HepG2 (cell line): ENCODE data around the gene SNX22. TPM values are rescaled to one million over a fixed set of nuclear protein-coding genes. Genes with fewer than 3 reads are reported as not detected.

ENCODE experiments used
- AGO1 ChIP-seq: fragments of 200-400 bp; formaldehyde crosslinking; IDR thresholded peaks from 2 replicates; pipeline ENCODE4 v1.6.1; 2017; ENCODE audit warnings: mild to moderate bottlenecking, low read depth, low read length, moderate library complexity; ENCODE audit not compliant: poor library complexity, severe bottlenecking
- CSRNP2 ChIP-seq: sonication (generic); formaldehyde crosslinking; conservative IDR thresholded peaks from 2 replicates; pipeline ENCODE4 v1.8.0; 2022; ENCODE audit warnings: low read depth, missing genetic modification reagents
- FOXO4 ChIP-seq: sonication (generic); formaldehyde crosslinking; conservative IDR thresholded peaks from 2 replicates; pipeline ENCODE4 v1.8.1; 2023; ENCODE audit warnings: missing genetic modification reagents
- HOXA7 ChIP-seq: sonication (generic); formaldehyde crosslinking; IDR thresholded peaks from 2 replicates; pipeline ENCODE4 v1.8.1; 2022; ENCODE audit warnings: mild to moderate bottlenecking, missing genetic modification reagents, moderate library complexity
- HOXD1 ChIP-seq: sonication (generic); formaldehyde crosslinking; IDR thresholded peaks from 2 replicates; pipeline ENCODE4 v1.5.0; 2020; ENCODE audit warnings: missing genetic modification reagents
- KDM5A ChIP-seq: fragments of 200-600 bp; sonication (generic); IDR thresholded peaks from 2 replicates; pipeline ENCODE4 v1.7.0; 2018; ENCODE audit warnings: antibody characterized with exemption, mild to moderate bottlenecking, low read length, borderline replicate concordance
- NRL ChIP-seq: sonication (generic); formaldehyde crosslinking; IDR thresholded peaks from 2 replicates; pipeline ENCODE4 v1.5.0; 2020; ENCODE audit warnings: missing genetic modification reagents, mild to moderate bottlenecking, moderate library complexity, borderline replicate concordance
- RARA ChIP-seq: IDR thresholded peaks from 2 replicates; pipeline ENCODE4 v1.6.1; 2016; ENCODE audit warnings: missing genetic modification reagents, missing compliant biosample characterization
- RBFOX2 ChIP-seq: fragments of 200-400 bp; formaldehyde crosslinking; IDR thresholded peaks from 2 replicates; pipeline ENCODE4 v1.6.1; 2017; ENCODE audit warnings: low read depth, mild to moderate bottlenecking, low read length
- ZBTB3 ChIP-seq: sonication (generic); formaldehyde crosslinking; IDR thresholded peaks from 2 replicates; pipeline ENCODE4 v1.4.0; 2020; ENCODE audit warnings: low read depth, mild to moderate bottlenecking, moderate library complexity, missing genetic modification reagents, borderline replicate concordance
- ZHX2 ChIP-seq, 2 experiments: sonication (generic) in 1 of 2; formaldehyde crosslinking in 1 of 2; IDR thresholded peaks; 2 replicates each; pipeline versions ENCODE4 v1.6.1 to v1.9.0; 2014 to 2022; ENCODE audit warnings: antibody characterized with exemption in 1 of 2, borderline replicate concordance in 1 of 2, inconsistent platforms in 1 of 2, low read depth in 1 of 2, missing genetic modification reagents in 1 of 2
- ZNF136 ChIP-seq: sonication (generic); formaldehyde crosslinking; IDR thresholded peaks from 2 replicates; pipeline ENCODE4 v1.8.1; 2022; ENCODE audit warnings: low read depth, mild to moderate bottlenecking, moderate library complexity, missing genetic modification reagents
- ZNF3 ChIP-seq: IDR thresholded peaks from 2 replicates; pipeline ENCODE4 v1.7.0; 2017; ENCODE audit warnings: inconsistent platforms
- ZNF326 ChIP-seq: sonication (generic); formaldehyde crosslinking; IDR thresholded peaks from 2 replicates; pipeline ENCODE4 v1.4.0; 2020; ENCODE audit warnings: missing genetic modification reagents, borderline replicate concordance
- ZNF670 ChIP-seq: sonication (generic); formaldehyde crosslinking; IDR thresholded peaks from 2 replicates; pipeline ENCODE4 v1.8.0; 2022; ENCODE audit warnings: mild to moderate bottlenecking, missing genetic modification reagents, borderline replicate concordance
- ZNF747 ChIP-seq: sonication (generic); formaldehyde crosslinking; IDR thresholded peaks from 2 replicates; pipeline ENCODE4 v1.8.1; 2023; ENCODE audit warnings: missing genetic modification reagents, mild to moderate bottlenecking, borderline replicate concordance
- polyA plus RNA-seq, 8 experiments: library from polyadenylated mRNA; depleted of rRNA in 3 of 8; stranded (reverse) in 7 of 8; unstranded in 1 of 8; fragments of >200 nt; fragmentation: Illumina TruSeq in 4 of 8; extraction: Trizol in 4 of 8; gene quantifications; 2 replicates each; pipeline versions ENCODE4 v1.2.1 to v1.2.3, GENCODE V29; 2011 to 2016; ENCODE audit warnings: low read depth in 4 of 8, missing spikeins in 1 of 8, mixed read lengths in 1 of 8; ENCODE audit not compliant: insufficient read depth in 1 of 8
- total RNA-seq, 5 experiments: library from RNA; depleted of rRNA; stranded (reverse); fragments of >200 nt; fragmentation: Illumina TruSeq; extraction: Trizol; gene quantifications; 2 replicates each; pipeline ENCODE4 v1.2.3, GENCODE V29; 2016; ENCODE audit warnings: low read depth in 1 of 5
- TF ChIP-seq, protein P1 (sequence below): sonication (generic); formaldehyde crosslinking; IDR thresholded peaks from 2 replicates; pipeline ENCODE4 v1.4.0; 2020; ENCODE audit warnings: mild to moderate bottlenecking, missing genetic modification reagents, borderline replicate concordance

The SNX22 gene
- total and polyA plus RNA-seq, 2 of the 13 experiments (the other 11 are each of a cell fraction or from before 2014, with no cell fraction given): 2.3 to 5.5 TPM

- peak; percentile 59 for TF ChIP-seq ZHX2 (IDR thresholded peaks at IDR 0.05; ENCODE audit: low read depth)
- TF ChIP-seq ZHX2 (CRISPR knock-in tag; IDR thresholded peaks at IDR 0.05; ENCODE audit: borderline replicate concordance): no peak
- TF ChIP-seq ZNF747: peak; percentile 80; the same call in 1 of the 2 replicates
- TF ChIP-seq ZNF326 (CRISPR knock-in tag): no peak
- TF ChIP-seq ZNF670 (CRISPR knock-in tag): no peak
- TF ChIP-seq HOXA7: no peak
- peak; percentile 75; the same call in 1 of the 2 replicates for TF ChIP-seq HOXD1
- TF ChIP-seq, protein P1, sequence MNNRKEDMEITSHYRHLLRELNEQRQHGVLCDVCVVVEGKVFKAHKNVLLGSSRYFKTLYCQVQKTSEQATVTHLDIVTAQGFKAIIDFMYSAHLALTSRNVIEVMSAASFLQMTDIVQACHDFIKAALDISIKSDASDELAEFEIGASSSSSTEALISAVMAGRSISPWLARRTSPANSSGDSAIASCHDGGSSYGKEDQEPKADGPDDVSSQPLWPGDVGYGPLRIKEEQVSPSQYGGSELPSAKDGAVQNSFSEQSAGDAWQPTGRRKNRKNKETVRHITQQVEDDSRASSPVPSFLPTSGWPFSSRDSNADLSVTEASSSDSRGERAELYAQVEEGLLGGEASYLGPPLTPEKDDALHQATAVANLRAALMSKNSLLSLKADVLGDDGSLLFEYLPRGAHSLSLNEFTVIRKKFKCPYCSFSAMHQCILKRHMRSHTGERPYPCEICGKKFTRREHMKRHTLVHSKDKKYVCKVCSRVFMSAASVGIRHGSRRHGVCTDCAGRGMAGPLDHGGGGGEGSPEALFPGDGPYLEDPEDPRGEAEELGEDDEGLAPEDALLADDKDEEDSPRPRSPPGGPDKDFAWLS (CRISPR knock-in tag): no peak
- peak; percentile 77 for TF ChIP-seq AGO1
- TF ChIP-seq ZBTB3 (CRISPR knock-in tag): no peak
- TF ChIP-seq RARA: peak; percentile 15; the same call in 1 of the 2 replicates
- no peak for TF ChIP-seq CSRNP2 (CRISPR knock-in tag)
- no peak; the same call in 1 of the 2 replicates for TF ChIP-seq NRL (CRISPR knock-in tag)
- peak; percentile 69; the same call in 1 of the 2 replicates for TF ChIP-seq KDM5A
- no peak for TF ChIP-seq FOXO4 (CRISPR knock-in tag)
- TF ChIP-seq ZNF3 (CRISPR knock-in tag): no peak
- TF ChIP-seq RBFOX2: peak; percentile 99
- no peak for TF ChIP-seq ZNF136
Observed at GRCh38 chr15:64162869-64163658, 11.5 kb downstream of the SNX22 start, which contains the start of gene PPIB (continued).
